Transverse colon (tissue), 4 donors: ENCODE measurements around the gene MYH4. TPM values are rescaled to one million over a fixed set of nuclear protein-coding genes. Genes with fewer than 3 reads are reported as not detected.

Experiments
- DNase-seq: peaks from one replicate; pipeline ENCODE4 v3.0.0-alpha.2; 2019
- H3K27ac ChIP-seq, 4 donors: fragments of 200-600 bp; sonication (generic); 2 replicates each; pipeline ENCODE4 v1.5.1; 2016 to 2018; ENCODE audit warnings: inconsistent platforms in 4 of 4
- H3K27me3 ChIP-seq: fragments of 200-600 bp; sonication (generic); 2 replicates; pipeline ENCODE4 v1.5.1; 2017; ENCODE audit warnings: inconsistent platforms
- H3K36me3 ChIP-seq, 4 donors: fragments of 200-600 bp; sonication (generic); 2 replicates each; pipeline ENCODE4 v1.5.1; 2017 to 2019; ENCODE audit warnings: inconsistent platforms in 4 of 4
- H3K4me1 ChIP-seq, 4 donors: fragments of 200-600 bp; sonication (generic); 2 replicates each; pipeline ENCODE4 v1.5.1; 2017 to 2020; ENCODE audit warnings: inconsistent platforms in 4 of 4
- H3K4me3 ChIP-seq, 4 donors: fragments of 200-600 bp; sonication (generic); 1 replicate in 1 of 4; 2 replicates in 3 of 4; pipeline versions ENCODE4 v1.5.1 to v1.6.1; 2017 to 2019; ENCODE audit warnings: inconsistent platforms in 4 of 4
- H3K9me3 ChIP-seq, 2 donors: fragments of 200-600 bp; sonication (generic); 2 replicates each; pipeline ENCODE4 v1.5.1; 2017 to 2019; ENCODE audit warnings: inconsistent platforms in 2 of 2
- CTCF ChIP-seq, 5 experiments: fragments of 200-600 bp in 3 of 5; fragments of 450-650 bp in 2 of 5; sonication (generic) in 3 of 5; IDR thresholded peaks; 1 replicate in 2 of 5; 2 replicates in 3 of 5; pipeline ENCODE4 v1.5.1; 2016 to 2017; ENCODE audit warnings: antibody characterized with exemption in 5 of 5, inconsistent platforms in 3 of 5, mild to moderate bottlenecking in 2 of 5, moderate library complexity in 1 of 5
- EP300 ChIP-seq: sonication (generic); formaldehyde crosslinking; IDR thresholded peaks from one replicate; pipeline ENCODE4 v1.6.1; 2017; ENCODE audit warnings: antibody characterized with exemption, low read depth
- POLR2A ChIP-seq: fragments of 450-650 bp; IDR thresholded peaks from one replicate; pipeline ENCODE4 v1.6.1; 2016; ENCODE audit warnings: antibody characterized with exemption, mild to moderate bottlenecking, moderate library complexity
- POLR2AphosphoS5 ChIP-seq, 3 donors: sonication (generic); formaldehyde crosslinking; IDR thresholded peaks; one replicate each; pipeline ENCODE4 v1.6.1; 2016; ENCODE audit warnings: antibody characterized with exemption in 3 of 3
- WGBS, 2 donors: methylation state at CpG; one replicate each; pipeline ENCODE4 v1.1.5; 2018; ENCODE audit warnings: low coverage in 1 of 2; 5-methylcytosine and 5-hydroxymethylcytosine counted together
- in situ Hi-C, 4 donors: fragments of 200-750 bp; cut with MboI; loops; one replicate each; pipeline versions ENCODE4 v1.15.0 to v1.15.1; 2017; ENCODE audit warnings: low sequenced_read_pairs in 3 of 4, low pct_ligation_motif_present in 1 of 4, low pct_unique_long_range_greater_than_20kb in 1 of 4
- intact Hi-C: fragments of 100-400 bp; cut with DNase I; formaldehyde crosslinking; loops from one replicate; pipeline ENCODE4 v1.15.1; 2023; ENCODE audit warnings: low total_unique reads
- total RNA-seq, 4 donors: library from RNA; depleted of rRNA; stranded (reverse); fragments of >200 nt; gene quantifications; one replicate each; pipeline ENCODE4 v1.1.0, GENCODE V29; 2016

MYH4 gene
- total RNA-seq, 4 donors from 2014 or later = not detected

DNA sequence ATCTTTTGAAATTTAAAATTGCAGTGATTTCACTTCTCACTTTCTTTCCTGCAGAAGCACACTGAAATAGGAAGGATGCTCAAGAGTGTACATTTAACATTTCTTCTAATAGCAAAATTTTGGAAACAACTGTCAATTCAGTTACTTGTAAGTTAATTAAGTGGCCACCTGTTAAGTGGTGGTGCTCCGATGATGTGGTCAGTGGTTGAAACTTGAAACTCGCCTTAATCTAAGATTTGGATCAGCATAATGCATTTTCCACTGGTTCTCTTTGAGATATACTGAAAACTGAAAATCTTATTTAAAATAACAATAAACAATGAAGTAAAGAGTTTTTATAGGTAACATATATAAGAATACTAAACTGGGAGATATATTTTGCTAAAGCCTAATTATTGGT, 40.6 kb downstream of the MYH4 start:
- H3K9me3 ChIP-seq = no peaks in the 10 kb centered on the region
- intact Hi-C loops = no loop called here
- no peaks in the 10 kb centered on the region for H3K27me3 ChIP-seq
- H3K4me1 ChIP-seq = no peaks in the 10 kb centered on the region
- no peak overlapping the region for H3K27ac ChIP-seq
- H3K36me3 ChIP-seq = no peaks in the 10 kb centered on the region
- TF ChIP-seq POLR2A (no peak), CTCF (IDR thresholded peaks at IDR 0.05) (no peak), EP300 (no peak)
- H3K4me3 ChIP-seq = no peak overlapping the region
- DNase-seq = no peak
- 81 to 84% methylated on average over 2 of the region's 2 CpGs for WGBS, 2 donors
- in situ Hi-C loops = loop anchor here in 1 of 4 donors (25.0 kb wide), 1 partner anchor 91 kb away; no protein-coding TSS in a partner anchor

DNA sequence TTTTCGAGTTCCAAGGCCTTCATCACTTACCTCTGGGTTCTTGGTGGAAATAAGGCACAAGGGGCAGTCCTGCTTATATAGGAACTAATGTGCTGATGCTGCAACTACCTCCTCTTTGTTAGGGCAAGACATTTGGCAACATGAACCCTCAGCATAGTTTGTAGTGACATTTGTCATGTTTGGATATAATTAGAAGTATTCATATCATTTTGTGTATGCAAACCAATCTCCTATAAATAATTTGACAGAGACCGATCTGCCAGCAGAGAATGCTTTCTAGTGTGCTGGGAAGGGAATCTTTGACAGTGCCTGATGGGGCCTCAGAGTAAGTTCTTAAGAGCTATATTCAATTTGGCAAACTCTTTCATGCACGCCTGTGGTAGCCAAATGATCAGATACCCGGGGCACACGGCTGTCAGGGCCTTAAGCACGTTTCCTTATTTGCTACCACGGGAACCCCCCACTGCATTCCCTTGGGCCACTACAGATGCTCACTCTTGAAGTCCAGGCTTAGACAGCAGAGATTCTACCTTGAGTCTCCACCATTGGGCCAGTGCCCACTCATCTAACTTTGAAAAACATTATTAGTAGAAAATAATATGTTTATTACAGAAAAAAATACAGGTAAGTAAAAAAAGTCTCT, 47.3 kb downstream of the MYH4 start, which contains the start of gene MYH8:
MYH8 (minus strand) TSS at position 51 of the 643 bp plus-strand sequence. CDS start 1,723 bp downstream, outside the sequence.
- DNase-seq = no peak
- no peaks in the 10 kb centered on the region for H3K36me3 ChIP-seq
- H3K9me3 ChIP-seq = no peaks in the 10 kb centered on the region
- WGBS, 2 donors = 70 to 77% methylated on average over 2 to 7 of the region's 7 CpGs
- intact Hi-C loops (no loop called here), in situ Hi-C loops (no loop called here)
- H3K27me3 ChIP-seq = no peaks in the 10 kb centered on the region
- no peaks in the 10 kb centered on the region for H3K4me1 ChIP-seq
- no peak within 1 kb of the TSS for H3K4me3 ChIP-seq
- TF ChIP-seq POLR2AphosphoS5 (IDR thresholded peaks at IDR 0.05) (no peak), EP300 (no peak), POLR2A (no peak), CTCF (IDR thresholded peaks at IDR 0.05) (no peak)
- H3K27ac ChIP-seq = no peak within 1 kb of the TSS

GRCh38 chr17:10421211-10421610, 48.1 kb downstream of the MYH4 start:
- H3K27ac ChIP-seq = no peak overlapping the region
- intact Hi-C loops (no loop called here), in situ Hi-C loops (no loop called here)
- no peaks in the 10 kb centered on the region for H3K27me3 ChIP-seq
- H3K4me3 ChIP-seq = no peak overlapping the region
- no peak for DNase-seq
- no peaks in the 10 kb centered on the region for H3K4me1 ChIP-seq
- TF ChIP-seq POLR2A (no peak), POLR2AphosphoS5 (IDR thresholded peaks at IDR 0.05) (no peak), EP300 (no peak), CTCF (IDR thresholded peaks at IDR 0.05) (no peak)
- H3K36me3 ChIP-seq = no peaks in the 10 kb centered on the region
- H3K9me3 ChIP-seq = no peaks in the 10 kb centered on the region
- 75 to 81% methylated on average over 2 of the region's 2 CpGs for WGBS, 2 donors

DNA sequence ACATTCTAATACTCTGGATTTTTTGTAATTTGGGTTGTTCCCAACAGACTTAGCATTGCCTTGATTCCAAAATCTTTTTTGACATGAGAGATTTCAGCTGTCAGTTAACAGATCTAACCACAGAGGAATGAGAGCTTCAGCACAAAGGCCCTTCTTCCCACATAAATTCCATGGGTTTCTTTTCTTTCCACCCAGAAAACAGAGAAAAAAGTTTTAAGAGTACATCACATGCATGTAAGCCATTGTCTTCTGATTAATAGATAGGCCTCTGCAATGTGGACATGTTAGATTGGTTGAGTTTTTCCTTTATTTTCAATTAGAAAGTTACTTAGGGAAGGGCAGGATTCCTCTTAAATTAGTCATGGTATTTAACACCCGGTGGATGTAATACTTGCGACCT, 48.5 kb downstream of the MYH4 start:
- no peaks in the 10 kb centered on the region for H3K36me3 ChIP-seq
- TF ChIP-seq CTCF (IDR thresholded peaks at IDR 0.05) = no peak
- no peak for TF ChIP-seq POLR2A
- TF ChIP-seq POLR2AphosphoS5 (IDR thresholded peaks at IDR 0.05) = no peak
- no peak for TF ChIP-seq EP300

More for the DNA sequence above, 48.5 kb downstream of the MYH4 start:
- 60 to 65% methylated on average over 2 of the region's 2 CpGs for WGBS, 2 donors
- H3K4me3 ChIP-seq = no peak overlapping the region
- in situ Hi-C loops = no loop called here
- no peak overlapping the region for H3K27ac ChIP-seq
- no peaks in the 10 kb centered on the region for H3K4me1 ChIP-seq
- DNase-seq = no peak
- no peaks in the 10 kb centered on the region for H3K9me3 ChIP-seq
- intact Hi-C loops = no loop called here
- H3K27me3 ChIP-seq = no peaks in the 10 kb centered on the region
